ENCODE data around the gene MGAM2.

Gene MGAM2

DNA sequence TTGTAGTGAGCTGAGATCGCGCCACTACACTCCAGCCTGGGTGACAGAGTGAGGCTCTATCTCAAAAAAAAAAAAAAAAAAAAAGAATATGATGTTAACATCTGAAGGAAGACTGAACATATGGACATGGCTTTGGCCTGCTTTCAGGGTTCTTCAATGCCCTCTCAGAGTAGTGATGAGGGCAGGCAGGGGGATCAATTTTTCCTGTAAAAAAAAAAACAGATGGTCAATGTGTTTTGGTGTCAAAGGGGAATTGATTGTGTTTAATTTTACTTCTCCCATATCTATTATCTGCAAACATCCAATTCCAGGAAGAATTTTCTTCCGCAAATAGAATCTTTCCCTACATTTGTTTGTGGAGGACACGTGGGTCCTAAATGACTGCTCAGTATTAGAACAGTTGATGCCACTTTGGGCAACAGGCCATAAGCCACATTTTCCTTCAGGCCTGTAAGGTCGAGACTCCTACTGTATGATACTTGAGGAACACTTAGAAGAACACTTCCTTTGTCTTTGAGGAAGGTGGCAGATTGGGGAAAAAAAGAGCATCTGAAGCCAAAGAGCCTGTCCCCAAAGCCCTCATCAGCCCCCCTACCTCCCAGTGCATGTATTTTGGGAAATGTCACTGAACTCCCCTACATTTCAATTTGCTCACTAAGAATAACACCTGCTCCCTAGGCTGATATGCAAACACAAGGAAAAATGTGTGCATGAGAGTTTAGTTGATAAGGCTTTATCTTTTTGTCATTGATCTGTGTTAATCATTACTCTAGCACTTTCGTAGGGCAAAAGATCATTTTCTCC lies 28.3 kb downstream of the MGAM2 start:
- ATAC-seq (replicated peaks) (no peak), DNase-seq (no peak)
- H3K36me3 Mint-ChIP-seq, result no peaks in the 10 kb centered on the region
- peaks cover 0 to 4% of the 10 kb centered on the region in 2 donors for H3K27me3 Mint-ChIP-seq
- H3K9me3 Mint-ChIP-seq, result no peaks in the 10 kb centered on the region
- H3K4me1 Mint-ChIP-seq, result no peaks in the 10 kb centered on the region
- no peak overlapping the region for H3K27ac Mint-ChIP-seq
- no peak overlapping the region for H3K4me3 Mint-ChIP-seq

- Mint-ChIP-seq H3K9me3 (no peaks in the 10 kb centered on the region), H3K27ac (no peak overlapping the region), H3K4me3 (no peak overlapping the region), H3K27me3 (peaks cover 0 to 4% of the 10 kb centered on the region in 2 donors), H3K36me3 (no peaks in the 10 kb centered on the region), H3K4me1 (no peaks in the 10 kb centered on the region)
- ATAC-seq (replicated peaks) (no peak), DNase-seq (no peak)
Observed at GRCh38 chr7:142140401-142140959, 29.0 kb downstream of the MGAM2 start.

- Mint-ChIP-seq H3K36me3 (no peaks in the 10 kb centered on the region), H3K4me1 (no peaks in the 10 kb centered on the region), H3K27me3 (peaks cover 0 to 4% of the 10 kb centered on the region in 2 donors), H3K27ac (no peak overlapping the region), H3K9me3 (no peaks in the 10 kb centered on the region), H3K4me3 (no peak overlapping the region)
- DNase-seq, result no peak
- no peak for ATAC-seq (replicated peaks)
Observed at GRCh38 chr7:142142702-142143101, 31.2 kb downstream of the MGAM2 start.

DNA sequence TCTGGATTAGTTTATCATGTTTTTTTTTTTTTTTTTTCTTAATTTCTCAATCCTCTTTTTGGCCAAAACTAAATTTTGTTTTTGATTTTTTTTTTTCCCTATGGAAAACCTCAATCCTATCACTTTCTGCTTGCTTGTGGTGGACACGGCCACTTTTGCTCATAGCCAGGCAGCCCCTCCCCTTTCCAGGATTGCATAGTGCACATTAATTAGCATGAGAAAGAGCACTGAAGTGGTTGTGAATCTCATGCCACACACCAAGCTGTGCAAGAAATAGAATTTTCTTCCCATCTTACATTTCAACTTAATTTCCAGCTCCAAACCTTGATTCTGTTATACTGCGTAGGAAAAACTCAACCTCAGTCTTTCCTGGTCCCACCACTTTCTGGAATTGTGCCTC lies 34.6 kb downstream of the MGAM2 start:
- ATAC-seq (replicated peaks), result no peak
- no peaks in the 10 kb centered on the region for H3K4me1 Mint-ChIP-seq
- no peaks in the 10 kb centered on the region for H3K36me3 Mint-ChIP-seq
- no peaks in the 10 kb centered on the region for H3K9me3 Mint-ChIP-seq
- DNase-seq, result no peak
- no peak overlapping the region for H3K27ac Mint-ChIP-seq
- no peak overlapping the region for H3K4me3 Mint-ChIP-seq
- H3K27me3 Mint-ChIP-seq, result peaks cover 0 to 4% of the 10 kb centered on the region in 2 donors

DNA sequence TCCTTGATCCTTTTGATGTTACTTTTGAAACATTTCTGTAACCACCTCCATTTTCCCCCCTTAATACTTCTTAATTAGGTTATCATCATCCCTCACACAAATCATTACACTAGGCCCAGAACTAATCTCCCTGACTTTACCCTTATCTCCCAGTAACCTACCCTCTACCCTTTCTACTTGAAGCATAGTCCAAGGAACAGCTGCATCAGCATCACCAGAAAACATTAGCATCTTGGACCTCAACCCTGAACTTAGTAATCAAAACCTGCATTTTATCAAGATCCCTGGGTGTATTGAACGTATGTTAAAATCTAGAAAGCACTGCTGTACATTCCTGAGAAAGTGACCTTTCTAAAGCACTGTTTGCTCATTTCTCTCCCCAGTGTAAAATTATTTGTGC lies 38.8 kb downstream of the MGAM2 start:
- Mint-ChIP-seq H3K27me3 (no peaks in the 10 kb centered on the region), H3K27ac (no peak overlapping the region), H3K9me3 (no peaks in the 10 kb centered on the region), H3K36me3 (no peaks in the 10 kb centered on the region), H3K4me1 (no peaks in the 10 kb centered on the region), H3K4me3 (no peak overlapping the region)
- ATAC-seq (replicated peaks) (no peak), DNase-seq (no peak)

DNA sequence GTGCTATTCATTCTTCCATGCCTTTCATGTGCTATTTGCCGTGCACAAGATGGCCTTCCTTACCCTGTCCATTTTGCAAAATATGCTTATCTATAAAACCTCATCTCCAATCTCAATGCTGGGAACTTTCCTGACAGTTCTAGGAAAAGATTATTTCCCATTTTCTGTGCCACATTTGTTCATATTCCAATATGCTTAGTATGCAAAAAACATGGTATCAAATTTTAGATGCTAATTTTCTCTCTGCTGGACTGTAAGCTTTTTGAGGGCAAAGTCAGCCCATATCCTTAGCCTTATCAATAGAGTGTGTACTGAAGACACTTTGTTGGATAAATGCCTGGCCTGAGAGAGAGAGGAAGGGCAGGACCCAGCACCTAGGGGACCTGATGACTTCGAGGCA lies 39.4 kb downstream of the MGAM2 start:
- no peak overlapping the region for H3K27ac Mint-ChIP-seq
- no peak for ATAC-seq (replicated peaks)
- no peaks in the 10 kb centered on the region for H3K27me3 Mint-ChIP-seq
- DNase-seq, result no peak
- H3K4me1 Mint-ChIP-seq, result no peaks in the 10 kb centered on the region
- no peak overlapping the region for H3K4me3 Mint-ChIP-seq
- no peaks in the 10 kb centered on the region for H3K9me3 Mint-ChIP-seq
- no peaks in the 10 kb centered on the region for H3K36me3 Mint-ChIP-seq

DNA sequence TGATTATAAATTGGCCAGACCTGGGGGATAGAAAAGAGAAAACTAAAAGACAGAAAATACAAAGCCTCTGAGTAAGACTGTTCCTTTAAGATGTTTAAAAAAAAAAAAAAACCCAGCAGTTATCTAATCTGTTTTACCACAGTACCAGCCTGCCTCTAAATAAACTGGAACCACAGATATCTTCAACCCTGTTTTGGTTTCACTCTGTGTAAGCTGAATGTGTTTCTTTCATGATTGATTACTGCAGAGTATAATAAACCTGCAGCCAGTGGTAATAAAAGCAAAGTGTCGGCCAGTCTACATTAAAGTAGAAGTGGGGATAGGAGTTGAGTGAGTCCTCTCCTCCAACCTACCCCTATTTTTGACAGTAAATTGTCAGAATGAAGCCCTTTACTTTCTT lies 40.6 kb downstream of the MGAM2 start:
- Mint-ChIP-seq H3K27ac (no peak overlapping the region), H3K27me3 (no peaks in the 10 kb centered on the region), H3K4me3 (no peak overlapping the region), H3K36me3 (no peaks in the 10 kb centered on the region), H3K9me3 (no peaks in the 10 kb centered on the region), H3K4me1 (no peaks in the 10 kb centered on the region)
- DNase-seq (no peak), ATAC-seq (replicated peaks) (no peak)

- Mint-ChIP-seq H3K27ac (no peak overlapping the region), H3K36me3 (no peaks in the 10 kb centered on the region), H3K4me1 (no peaks in the 10 kb centered on the region), H3K4me3 (no peak overlapping the region), H3K27me3 (no peaks in the 10 kb centered on the region), H3K9me3 (no peaks in the 10 kb centered on the region)
- DNase-seq (no peak), ATAC-seq (replicated peaks) (no peak)
Observed at GRCh38 chr7:142153400-142153799, 41.9 kb downstream of the MGAM2 start.

DNA sequence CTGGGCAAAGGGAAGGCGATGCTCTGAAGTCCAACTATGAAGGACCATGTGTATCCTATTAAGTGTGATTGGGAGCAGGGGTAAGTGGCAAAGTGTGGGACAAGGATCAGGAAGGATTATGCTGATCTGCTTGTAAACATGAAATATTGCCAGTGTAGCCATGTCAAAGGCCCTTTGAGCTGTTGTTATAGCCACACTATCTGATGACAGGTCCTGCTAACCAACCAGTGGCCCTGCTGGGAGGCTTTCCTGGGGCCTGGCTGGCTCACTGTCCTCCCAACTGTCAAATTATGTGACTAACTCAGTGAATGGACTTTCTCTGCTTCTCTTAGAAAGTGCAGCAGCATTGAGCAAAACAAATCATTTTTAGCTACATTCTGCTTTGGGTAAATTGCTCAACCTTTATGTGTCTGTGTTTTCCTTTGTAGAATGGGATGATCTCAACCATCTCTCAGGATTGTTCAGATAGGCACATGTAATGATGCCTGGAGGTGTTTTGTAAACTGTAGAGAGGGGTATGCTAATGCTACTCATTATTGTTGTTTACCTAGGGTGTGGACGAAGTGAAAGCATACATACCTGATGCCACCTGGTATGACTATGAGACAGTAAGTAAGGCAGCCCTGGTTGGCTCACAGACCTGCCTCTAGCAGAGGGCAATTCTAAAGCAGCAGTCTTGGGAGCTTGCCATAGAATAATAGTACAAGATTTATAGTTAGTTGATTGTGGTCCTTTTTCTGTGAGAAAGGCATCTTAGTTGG lies 47.4 kb downstream of the MGAM2 start:
- DNase-seq (no peak), ATAC-seq (replicated peaks) (no peak)
- Mint-ChIP-seq H3K27ac (no peak overlapping the region), H3K27me3 (no peaks in the 10 kb centered on the region), H3K4me1 (no peaks in the 10 kb centered on the region), H3K4me3 (no peak overlapping the region), H3K9me3 (no peaks in the 10 kb centered on the region), H3K36me3 (no peaks in the 10 kb centered on the region)

DNA sequence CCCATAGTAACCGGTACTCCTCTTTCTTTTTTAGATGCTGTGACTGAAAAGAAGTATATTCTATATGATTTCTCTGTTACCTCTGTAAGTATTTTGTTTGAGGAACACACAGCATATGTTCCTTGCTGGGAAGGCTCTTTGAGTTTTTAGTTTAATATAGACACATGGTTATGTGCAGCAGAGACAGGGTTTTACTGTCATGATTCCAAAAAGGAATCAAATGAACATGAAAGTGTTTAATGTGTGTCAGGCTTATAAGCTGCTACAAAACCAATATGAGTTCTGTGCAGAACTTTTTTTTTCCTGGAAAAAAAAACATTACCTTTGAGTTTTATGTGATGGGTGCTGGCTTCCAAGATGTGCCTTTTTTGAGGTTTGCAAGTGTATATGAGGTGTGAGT lies 50.4 kb downstream of the MGAM2 start:
- no peak for ATAC-seq (replicated peaks)
- no peaks in the 10 kb centered on the region for H3K36me3 Mint-ChIP-seq
- no peak for DNase-seq
- H3K4me1 Mint-ChIP-seq, result no peaks in the 10 kb centered on the region
- H3K9me3 Mint-ChIP-seq, result no peaks in the 10 kb centered on the region
- no peak overlapping the region for H3K27ac Mint-ChIP-seq
- no peak overlapping the region for H3K4me3 Mint-ChIP-seq
- H3K27me3 Mint-ChIP-seq, result peaks cover 6 to 7% of the 10 kb centered on the region in 2 donors

GRCh38 chr7:142168746-142169145 lies 57.2 kb downstream of the MGAM2 start:
- ATAC-seq (replicated peaks) (no peak), DNase-seq (no peak)
- Mint-ChIP-seq H3K36me3 (no peaks in the 10 kb centered on the region), H3K27ac (no peak overlapping the region), H3K9me3 (no peaks in the 10 kb centered on the region), H3K4me1 (no peaks in the 10 kb centered on the region), H3K4me3 (no peak overlapping the region), H3K27me3 (peaks cover 6 to 7% of the 10 kb centered on the region in 2 donors)

DNA sequence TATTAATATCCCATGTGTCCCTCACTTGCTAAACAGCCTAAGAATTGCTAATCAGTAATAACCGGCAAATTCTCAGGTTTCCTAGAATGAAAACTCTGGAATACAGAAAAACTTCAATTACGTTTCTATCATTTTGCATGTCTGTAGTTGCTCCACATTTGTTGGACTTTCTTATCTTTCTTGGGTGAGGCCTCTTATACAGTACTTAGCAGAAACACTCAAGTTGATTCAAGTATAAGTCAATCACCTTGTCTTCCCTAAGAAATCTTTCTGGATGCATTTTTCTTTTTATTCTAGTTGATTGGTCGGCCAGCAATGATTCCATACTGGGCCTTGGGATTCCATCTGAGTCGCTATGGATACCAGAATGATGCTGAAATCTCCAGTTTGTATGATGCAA lies 61.4 kb downstream of the MGAM2 start:
- Mint-ChIP-seq H3K27me3 (peaks cover 0 to 10% of the 10 kb centered on the region in 2 donors), H3K9me3 (peaks cover 3 to 9% of the 10 kb centered on the region in 2 donors), H3K4me3 (no peak overlapping the region), H3K36me3 (no peaks in the 10 kb centered on the region), H3K27ac (no peak overlapping the region), H3K4me1 (no peaks in the 10 kb centered on the region)
- DNase-seq (no peak), ATAC-seq (replicated peaks) (no peak)

GRCh38 chr7:142174441-142174840 lies 62.9 kb downstream of the MGAM2 start:
- no peaks in the 10 kb centered on the region for H3K4me1 Mint-ChIP-seq
- no peak for ATAC-seq (replicated peaks)

GRCh38 chr7:142175594-142175993 lies 64.1 kb downstream of the MGAM2 start:
- Mint-ChIP-seq H3K27ac (no peak overlapping the region), H3K9me3 (peaks cover 3 to 9% of the 10 kb centered on the region in 2 donors), H3K36me3 (no peaks in the 10 kb centered on the region), H3K27me3 (peaks cover 0 to 10% of the 10 kb centered on the region in 2 donors), H3K4me3 (no peak overlapping the region), H3K4me1 (no peaks in the 10 kb centered on the region)
- DNase-seq (no peak), ATAC-seq (replicated peaks) (no peak)

More at GRCh38 chr7:142174441-142174840, 62.9 kb downstream of the MGAM2 start:
- Mint-ChIP-seq H3K27ac (no peak overlapping the region), H3K9me3 (peaks cover 3 to 9% of the 10 kb centered on the region in 2 donors), H3K4me3 (no peak overlapping the region), H3K27me3 (peaks cover 0 to 10% of the 10 kb centered on the region in 2 donors), H3K36me3 (no peaks in the 10 kb centered on the region)
- DNase-seq, result no peak

DNA sequence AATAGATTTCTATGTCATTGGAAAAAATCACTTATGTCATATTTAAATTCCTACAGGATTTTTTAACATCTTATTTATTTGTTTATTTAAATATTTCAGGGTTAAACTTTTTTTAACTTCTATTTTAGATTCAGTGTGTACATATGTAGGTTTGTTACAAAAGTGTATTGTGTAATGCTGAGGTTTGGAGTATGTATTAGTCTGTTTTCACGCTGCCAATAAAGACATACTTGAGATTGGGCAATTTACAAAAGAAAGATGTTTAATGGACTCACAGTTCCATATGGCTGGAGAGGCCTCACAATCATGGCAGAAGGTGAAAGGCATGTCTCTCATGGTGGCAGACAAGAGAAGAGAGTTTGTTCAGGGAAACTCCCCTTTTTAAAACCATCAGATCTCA lies 65.4 kb downstream of the MGAM2 start:
- no peak for ATAC-seq (replicated peaks)
- no peak overlapping the region for H3K27ac Mint-ChIP-seq

More for the DNA sequence above, 65.4 kb downstream of the MGAM2 start:
- Mint-ChIP-seq H3K9me3 (peaks cover 3 to 9% of the 10 kb centered on the region in 2 donors), H3K4me3 (no peak overlapping the region), H3K36me3 (no peaks in the 10 kb centered on the region), H3K27me3 (peaks cover 0 to 10% of the 10 kb centered on the region in 2 donors), H3K4me1 (no peaks in the 10 kb centered on the region)
- no peak for DNase-seq

All from stimulated activated naive B cell treated with anti-CD40 and anti-IgM and Interleukin-4, amounts not matched to agents 10 μg/mL and 1 μg/mL and 100 μg/mL, for 72 hours (primary cell).